ENCODE measurements around the gene EML4.

- TF ChIP-seq CTCF (IDR thresholded peaks at IDR 0.05; ENCODE audit: insufficient read depth, low read length) (no peak), REST (IDR thresholded peaks at IDR 0.05; ENCODE audit: insufficient replicate concordance, low read depth) (no peak), POLR2AphosphoS5 (IDR thresholded peaks at IDR 0.05; ENCODE audit: low read depth) (no peak), GABPA (IDR thresholded peaks at IDR 0.05; ENCODE audit: low read depth) (no peak)
Measured at GRCh38 chr2:42360493-42360889, 191.3 kb downstream of the EML4 start.
